SK-N-SH (cell line): ENCODE data around the gene TDRD9.

Experiments
- CTCF ChIP-seq: fragments of 200-600 bp; sonication (generic); IDR thresholded peaks from 2 replicates; pipeline ENCODE4 v1.6.1; 2017; ENCODE audit warnings: antibody characterized with exemption, mild to moderate bottlenecking, moderate library complexity
- EZH2phosphoT487 ChIP-seq: fragments of 200-600 bp; sonication (generic); IDR thresholded peaks from 2 replicates; pipeline ENCODE4 v1.6.1; 2017; ENCODE audit warnings: low read depth, mixed run types, mild to moderate bottlenecking, antibody characterized with exemption, moderate library complexity, borderline replicate concordance
- FOSL2 ChIP-seq: IDR thresholded peaks from 2 replicates; pipeline ENCODE4 v1.4.0; 2012; ENCODE audit warnings: low read depth, mild to moderate bottlenecking, moderate library complexity, borderline replicate concordance
- GATA2 ChIP-seq: sonication (generic); formaldehyde crosslinking; IDR thresholded peaks from 2 replicates; pipeline ENCODE4 v1.5.0; 2020; ENCODE audit warnings: mild to moderate bottlenecking, missing genetic modification reagents
- MXI1 ChIP-seq: IDR thresholded peaks from 2 replicates; pipeline ENCODE4 v1.6.1; 2012; ENCODE audit warnings: mild to moderate bottlenecking, low read depth, low read length, improper control_type of control experiment
- NRF1 ChIP-seq: IDR thresholded peaks from 2 replicates; pipeline ENCODE4 v1.6.1; 2012; ENCODE audit warnings: low read depth, mild to moderate bottlenecking, low read length
- POLR2AphosphoS5 ChIP-seq: IDR thresholded peaks from 2 replicates; pipeline ENCODE4 v1.6.1; 2012; ENCODE audit warnings: low read depth, low read length
- RAD21 ChIP-seq: IDR thresholded peaks from 2 replicates; pipeline ENCODE4 v1.6.1; 2012; ENCODE audit warnings: mild to moderate bottlenecking, low read length
- REST ChIP-seq: IDR thresholded peaks from 2 replicates; pipeline ENCODE4 v1.6.1; 2012; ENCODE audit warnings: mild to moderate bottlenecking, low read depth, low read length, moderate library complexity
- RFX5 ChIP-seq: IDR thresholded peaks from 2 replicates; pipeline ENCODE4 v1.6.1; 2012; ENCODE audit warnings: mild to moderate bottlenecking, improper control_type of control experiment, low read length
- TCF12 ChIP-seq: IDR thresholded peaks from 2 replicates; pipeline ENCODE4 v1.4.0; 2012
- YY1 ChIP-seq: IDR thresholded peaks from 2 replicates; pipeline ENCODE4 v1.4.0; 2012; ENCODE audit warnings: low read depth, mild to moderate bottlenecking

- TF ChIP-seq EZH2phosphoT487 (no peak), CTCF (no peak), RAD21 (no peak), MXI1 (no peak), RFX5 (no peak), YY1 (no peak), POLR2AphosphoS5 (no peak), REST (no peak), GATA2 (CRISPR knock-in tag) (no peak), FOSL2 (no peak), NRF1 (no peak), TCF12 (no peak)
Measured at GRCh38 chr14:103915616-103916015, 12.6 kb upstream of the TDRD9 start.
